Measurements from ENCODE around the gene SH2D6. TPM values are rescaled to one million over a fixed set of nuclear protein-coding genes. Genes with fewer than 3 reads are reported as not detected.

The SH2D6 gene
- total RNA-seq, result not detected in 2 replicates

GRCh38 chr2:85418132-85419008 lies at the start of gene SH2D6:
Gene SH2D6, plus strand, starts transcription at chr2:85418714. Its CDS starts 10,752 bp downstream, at chr2:85429466.

GRCh38 chr2:85409845-85410583 lies 8.5 kb upstream of the SH2D6 start, which contains the start of gene CAPG:
Gene CAPG, minus strand, starts transcription at chr2:85410366. Its CDS starts 8,221 bp downstream, at chr2:85402145.

Other genes starting within 250 kb of the SH2D6 start
- 235 and 259 TPM in 2 replicates for gene TGOLN2, start 90.7 kb upstream of the SH2D6 start, total RNA-seq
- 57.9 and 70.7 TPM in 2 replicates for gene RETSAT, start 64.2 kb upstream of the SH2D6 start, total RNA-seq
- gene ELMOD3, start 63.9 kb upstream of the SH2D6 start, total RNA-seq, result 13.1 and 14.4 TPM in 2 replicates
- gene CAPG, start 8.3 kb upstream of the SH2D6 start, total RNA-seq, result 49.6 and 50.7 TPM in 2 replicates
- gene MAT2A, start 120.5 kb downstream of the SH2D6 start, total RNA-seq, result 111 and 170 TPM in 2 replicates
- gene GGCX, start 142.8 kb downstream of the SH2D6 start, total RNA-seq, result 75.5 and 87.9 TPM in 2 replicates
- gene VAMP8, start 158.9 kb downstream of the SH2D6 start, total RNA-seq, result 0.23 and 0.59 TPM in 2 replicates
- 6.2 and 16.6 TPM in 2 replicates for gene VAMP5, start 165.7 kb downstream of the SH2D6 start, total RNA-seq
- gene RNF181, start 177.0 kb downstream of the SH2D6 start, total RNA-seq, result 115 and 212 TPM in 2 replicates
- 10.1 and 11.7 TPM in 2 replicates for gene TMEM150A, start 184.0 kb downstream of the SH2D6 start, total RNA-seq
- 11.1 and 12.8 TPM in 2 replicates for gene C2orf68, start 193.4 kb downstream of the SH2D6 start, total RNA-seq
- 27.6 and 37.9 TPM in 2 replicates for gene USP39, start 197.5 kb downstream of the SH2D6 start, total RNA-seq
- gene SFTPB, start 249.5 kb downstream of the SH2D6 start, total RNA-seq, result not detected in 2 replicates

Data from smooth muscle cell of the umbilical artery (primary cell).